Stimulated activated CD4-positive, alpha-beta T cell treated with anti-CD3 and anti-CD28 coated beads, Interleukin-15, amount 100 ng/mL, for 1 hour (primary cell): ENCODE measurements around the gene WWTR1.

Experiments
- DNase-seq, 2 donors: peaks; one replicate each; pipeline ENCODE4 v3.0.0-alpha.2; 2020; ENCODE audit warnings: low read depth in 1 of 2, low spot score in 1 of 2

The WWTR1 gene

DNA sequence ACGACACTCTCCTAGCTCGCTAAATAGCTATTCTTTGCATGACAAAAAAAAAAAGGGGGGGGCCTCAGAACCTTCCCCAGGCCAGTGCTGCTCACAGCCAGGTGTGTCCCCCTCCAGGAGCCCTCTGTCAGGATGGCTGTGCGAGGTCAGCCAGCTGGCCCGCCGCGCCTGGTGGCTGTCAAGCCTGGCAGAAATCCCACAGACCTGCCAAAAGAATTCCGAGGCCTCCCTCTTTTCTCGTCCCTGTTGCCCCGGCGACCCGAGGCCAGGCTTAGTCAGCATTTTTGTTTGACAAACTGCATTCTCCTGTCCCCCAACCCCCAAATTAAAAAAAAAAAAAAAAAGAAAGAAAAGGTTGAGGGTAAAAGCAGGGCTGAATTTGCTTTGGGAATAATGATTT lies 121.4 kb downstream of the WWTR1 start:
- DNase-seq: no peak

GRCh38 chr3:149535333-149535685 lies 122.5 kb downstream of the WWTR1 start:
- no peak for DNase-seq

DNA sequence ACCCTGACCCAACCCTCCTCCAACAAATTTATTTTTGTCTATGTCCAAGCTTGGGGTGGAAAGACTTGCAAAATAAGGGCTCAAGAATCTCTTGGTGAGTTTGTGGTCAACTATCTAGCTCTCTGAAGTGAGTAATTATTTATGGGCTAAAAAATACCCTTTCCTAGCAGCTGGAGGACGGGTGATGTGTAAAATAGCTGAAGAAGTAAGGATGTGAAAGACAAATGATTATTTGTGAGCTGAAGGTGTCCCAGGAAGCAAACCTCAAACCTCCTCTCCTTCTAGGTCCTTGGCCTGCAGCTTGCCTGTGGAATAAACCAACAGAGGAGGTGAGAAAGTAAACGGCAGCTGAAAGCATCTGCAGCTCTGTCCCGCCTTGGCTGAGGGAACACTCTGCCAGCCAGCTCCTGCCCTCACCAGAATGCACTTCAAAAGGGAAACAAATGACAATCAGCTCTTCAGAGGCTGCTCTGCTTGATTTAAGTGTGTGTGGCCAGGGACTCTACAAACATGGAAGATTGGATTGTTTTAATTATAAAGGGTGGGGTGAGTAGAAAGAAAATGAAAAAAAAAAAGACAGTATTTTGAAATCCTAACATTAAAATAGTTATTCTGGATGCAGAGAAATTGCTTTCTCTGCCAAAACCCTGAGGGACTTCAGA lies 123.0 kb downstream of the WWTR1 start:
- no peak for DNase-seq

DNA sequence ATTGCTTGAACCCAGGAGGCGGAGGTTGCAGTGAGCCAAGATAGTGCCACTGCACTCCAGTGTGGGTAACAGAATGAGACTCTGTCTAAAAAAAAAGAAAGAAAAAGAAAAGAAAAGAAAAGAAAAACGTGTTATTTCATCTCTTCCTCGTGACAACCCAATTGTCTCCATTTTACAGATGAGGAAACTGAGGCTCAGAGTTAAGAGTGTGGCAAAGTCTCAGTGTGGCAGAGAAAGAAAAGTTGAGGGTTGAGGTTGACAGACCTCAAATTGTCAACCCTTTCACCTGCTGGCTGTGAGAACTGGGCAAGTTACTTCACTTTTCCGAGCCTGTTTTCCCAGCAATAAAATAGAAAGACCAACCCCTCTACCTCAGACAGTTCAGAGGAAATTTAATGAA lies 123.7 kb downstream of the WWTR1 start:
- DNase-seq: no peak

GRCh38 chr3:149532489-149533180 lies 125.2 kb downstream of the WWTR1 start:
- no peak for DNase-seq

DNA sequence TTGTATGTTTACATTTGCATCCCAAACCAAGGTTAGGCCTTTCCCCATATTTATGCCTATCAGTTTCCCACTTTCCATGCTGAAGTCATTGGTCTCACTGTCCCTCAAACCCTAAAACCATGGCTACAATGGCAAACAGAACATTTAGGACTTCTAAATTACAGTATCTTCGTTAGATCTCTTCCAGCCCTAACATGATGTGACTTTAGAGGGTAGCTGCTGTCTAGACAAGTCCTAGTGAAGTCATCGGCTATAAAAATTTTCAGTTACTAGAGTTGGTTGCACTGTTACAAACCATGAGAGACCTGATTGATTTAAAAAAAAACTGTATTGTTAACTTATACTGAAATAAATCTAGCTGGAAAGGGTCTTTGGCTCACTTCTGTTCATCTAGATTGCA lies 128.7 kb downstream of the WWTR1 start:
- no peak for DNase-seq

DNA sequence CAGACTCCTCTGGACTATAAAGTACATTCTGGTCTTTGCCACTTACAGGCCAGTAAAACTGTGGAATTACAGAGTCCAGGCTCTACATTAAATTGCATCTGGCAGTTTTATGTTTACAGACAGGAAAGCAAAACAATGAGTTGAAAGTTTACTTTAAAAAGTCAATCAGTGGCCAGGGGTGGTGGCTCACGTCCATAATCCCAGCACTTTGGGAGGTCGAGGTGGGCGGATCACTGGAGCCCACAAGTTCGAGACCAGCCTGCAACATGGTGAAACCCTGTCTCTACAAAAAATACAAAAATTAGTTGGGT lies 129.5 kb downstream of the WWTR1 start:
- DNase-seq: no peak

GRCh38 chr3:149527531-149528339 lies 130.1 kb downstream of the WWTR1 start:
- DNase-seq: no peak

DNA sequence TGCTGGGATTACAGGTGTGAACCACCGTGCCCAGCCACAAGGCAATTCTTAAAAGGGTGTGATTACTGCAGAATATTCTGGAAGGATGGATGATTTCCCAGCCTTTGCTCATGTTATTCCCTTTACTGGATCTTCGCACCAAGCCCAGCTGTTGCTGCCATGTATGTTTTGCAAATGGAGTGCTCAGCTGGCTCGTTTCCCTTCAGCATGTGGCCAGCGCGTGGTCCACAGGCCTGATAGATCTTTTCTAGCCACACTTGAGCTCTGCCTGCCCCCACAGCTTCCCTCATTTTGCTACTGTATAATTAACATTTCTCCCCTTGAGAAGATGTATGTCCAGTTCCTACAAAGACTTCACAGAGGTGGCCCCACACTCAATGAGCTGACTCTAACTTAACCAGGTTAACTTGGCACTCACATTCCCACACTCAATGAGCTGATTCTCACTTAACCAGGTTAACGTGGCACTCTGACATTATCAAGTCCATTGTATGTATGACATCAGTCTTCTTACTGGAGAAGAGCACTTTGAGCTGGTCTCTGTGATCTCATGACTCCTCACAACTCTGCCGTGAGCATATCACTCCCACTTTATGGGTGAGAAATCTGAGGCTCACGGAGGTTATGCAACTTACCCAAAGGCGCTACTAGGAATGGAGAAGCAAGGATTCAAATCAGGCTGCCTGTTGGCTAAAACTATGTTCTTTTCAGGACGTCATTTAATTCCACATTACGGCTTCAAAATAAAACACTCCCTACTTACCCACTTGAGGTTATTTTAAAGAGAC lies 134.1 kb downstream of the WWTR1 start:
- no peak for DNase-seq

- no peak for DNase-seq
Measured at GRCh38 chr3:149519912-149520311, 137.9 kb downstream of the WWTR1 start.

DNA sequence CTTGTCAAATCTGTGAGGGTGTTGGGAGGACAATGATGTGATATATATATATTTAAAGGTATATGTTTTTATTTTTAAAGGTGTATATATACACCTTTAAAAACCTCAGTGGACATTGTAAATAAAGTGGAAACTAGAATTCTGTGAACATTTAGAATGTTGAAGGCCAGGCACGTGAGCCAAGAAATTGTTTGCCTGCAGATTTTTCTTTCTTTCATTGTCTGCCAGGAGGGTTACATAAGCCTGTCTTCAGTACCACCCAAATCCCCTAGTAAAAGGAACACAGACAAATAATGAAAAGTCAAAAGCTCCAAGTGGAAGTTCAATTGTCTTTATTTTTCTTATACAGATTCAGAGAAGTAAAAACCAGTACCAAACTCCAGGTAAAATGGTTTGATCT lies 140.9 kb downstream of the WWTR1 start:
- no peak for DNase-seq

- no peak for DNase-seq
Measured at GRCh38 chr3:149515249-149515648, 142.6 kb downstream of the WWTR1 start.

DNA sequence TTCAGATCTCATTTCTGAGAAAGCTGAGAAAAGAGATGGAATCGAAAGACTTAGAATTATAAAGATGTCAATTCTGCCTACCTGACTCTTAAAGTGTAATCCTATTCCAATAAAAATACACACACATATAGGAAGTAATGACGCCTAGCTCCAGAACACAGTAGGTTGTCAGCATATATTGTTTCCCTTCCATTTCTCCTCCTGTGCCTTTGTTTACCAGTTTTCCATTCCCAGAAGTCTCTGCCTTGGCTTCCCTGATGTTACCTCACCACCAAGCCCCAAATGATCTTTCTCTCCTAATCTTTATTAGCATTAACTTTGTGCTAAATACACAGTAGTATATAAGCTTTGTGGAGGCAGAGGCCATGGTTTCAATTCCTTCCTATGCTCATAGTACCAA lies 143.4 kb downstream of the WWTR1 start:
- no peak for DNase-seq

GRCh38 chr3:149512073-149512782 lies 145.6 kb downstream of the WWTR1 start:
- no peak for DNase-seq

GRCh38 chr3:149511040-149511626 lies 146.7 kb downstream of the WWTR1 start:
- DNase-seq: no peak

DNA sequence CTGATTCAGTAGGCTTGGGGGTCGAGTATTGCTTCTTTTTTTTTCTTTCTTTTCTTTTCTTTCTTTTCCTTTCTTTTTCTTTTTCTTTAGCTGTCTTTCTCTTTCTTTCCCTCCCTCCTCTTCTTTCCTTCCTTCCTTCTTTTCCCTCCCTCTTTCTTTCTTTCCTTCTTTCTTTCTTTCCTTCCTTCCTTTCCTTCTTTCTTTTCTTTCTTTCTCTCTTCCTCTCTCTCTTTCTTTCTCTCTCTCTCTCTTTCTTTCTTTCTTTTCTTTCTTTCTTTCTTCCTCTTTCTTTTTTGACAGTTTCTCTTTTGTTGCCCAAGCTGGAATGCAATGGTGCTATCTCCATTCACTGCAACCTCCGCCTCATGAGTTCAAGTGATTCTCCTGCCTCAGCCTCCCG lies 147.3 kb downstream of the WWTR1 start:
- DNase-seq: no peak

DNA sequence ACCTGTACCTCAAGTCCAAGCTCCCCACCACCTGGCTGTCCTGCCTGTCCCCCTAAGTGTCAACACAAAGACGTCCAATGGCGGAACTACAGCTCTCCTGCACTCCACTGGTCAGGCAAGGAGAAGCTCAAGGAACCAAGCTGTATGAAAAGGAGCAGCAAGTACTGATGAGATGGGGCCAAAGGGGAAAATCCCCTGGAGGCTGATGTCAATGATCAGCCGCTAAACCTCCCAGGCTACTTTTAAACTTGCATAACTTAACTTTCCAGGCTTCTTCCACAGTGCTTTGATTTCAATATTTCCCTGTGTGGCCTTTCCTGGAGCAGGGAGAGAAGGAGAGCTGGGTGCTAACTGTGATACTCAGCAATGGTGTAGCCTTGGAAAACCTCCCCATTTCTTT lies 148.3 kb downstream of the WWTR1 start:
- no peak for DNase-seq

- no peak for DNase-seq
Measured at GRCh38 chr3:149507491-149508324, 150.1 kb downstream of the WWTR1 start.

GRCh38 chr3:149506965-149507364 lies 150.9 kb downstream of the WWTR1 start:
- DNase-seq: no peak

DNA sequence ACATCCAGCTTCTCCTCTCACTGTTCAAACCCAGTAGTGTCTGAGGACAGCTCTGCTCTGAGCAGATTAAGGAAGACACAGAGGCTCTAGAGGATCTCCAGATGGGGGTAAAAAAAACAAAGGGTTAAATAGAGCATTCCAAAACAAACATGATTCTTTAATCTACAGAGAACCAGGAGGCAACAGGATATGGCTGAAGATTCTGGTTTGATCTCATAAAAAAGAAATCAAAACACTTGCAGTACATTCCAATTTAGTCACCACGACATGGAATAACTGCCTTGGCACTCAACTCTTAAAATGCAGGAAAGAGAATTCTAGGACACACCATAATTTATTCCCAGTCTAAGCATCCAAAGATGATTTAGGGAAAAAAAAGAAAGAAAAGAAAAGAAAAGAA lies 151.3 kb downstream of the WWTR1 start:
- no peak for DNase-seq
